Esophagus muscularis mucosa (tissue), 4 donors: ENCODE results near the gene UNKL. TPM values are rescaled to one million over a fixed set of nuclear protein-coding genes. Genes with fewer than 3 reads are reported as not detected.

Source experiments
- DNase-seq: peaks from one replicate; pipeline ENCODE4 v3.0.0-alpha.2; 2017; ENCODE audit errors: extremely low spot score
- H3K27ac ChIP-seq, 4 donors: fragments of 200-600 bp; sonication (generic); replicated peaks in 1 of 4; 1 replicate in 3 of 4; 2 replicates in 1 of 4; pipeline ENCODE4 v1.5.1; 2016 to 2019; ENCODE audit warnings: mild to moderate bottlenecking in 1 of 4
- H3K27me3 ChIP-seq, 4 donors: fragments of 200-600 bp; sonication (generic); one replicate each; pipeline versions ENCODE4 v1.5.1 to v1.6.0; 2016 to 2019
- H3K36me3 ChIP-seq, 4 donors: fragments of 200-600 bp; sonication (generic); one replicate each; pipeline ENCODE4 v1.5.1; 2016 to 2019
- H3K4me1 ChIP-seq, 4 donors: fragments of 200-600 bp; sonication (generic); one replicate each; pipeline ENCODE4 v1.5.1; 2016 to 2019
- H3K4me3 ChIP-seq, 4 donors: fragments of 200-600 bp; sonication (generic); 1 replicate in 2 of 4; 2 replicates in 2 of 4; pipeline ENCODE4 v1.5.1; 2016 to 2019; ENCODE audit warnings: mild to moderate bottlenecking in 4 of 4, moderate library complexity in 1 of 4
- H3K9me3 ChIP-seq, 4 donors: fragments of 200-600 bp; sonication (generic); 1 replicate in 3 of 4; 2 replicates in 1 of 4; pipeline ENCODE4 v1.5.1; 2016 to 2019
- EP300 ChIP-seq: sonication (generic); formaldehyde crosslinking; IDR thresholded peaks from one replicate; pipeline ENCODE4 v1.6.1; 2017; ENCODE audit warnings: antibody characterized with exemption
- POLR2A ChIP-seq: fragments of 450-650 bp; IDR thresholded peaks from one replicate; pipeline ENCODE4 v1.6.1; 2017; ENCODE audit warnings: antibody characterized with exemption, moderate library complexity, mild to moderate bottlenecking, low read depth
- POLR2AphosphoS5 ChIP-seq, 2 donors: sonication (generic); formaldehyde crosslinking; IDR thresholded peaks; one replicate each; pipeline ENCODE4 v1.6.1; 2017; ENCODE audit warnings: antibody characterized with exemption in 2 of 2
- WGBS: methylation state at CpG from one replicate; pipeline ENCODE4 v1.1.5; 2018; 5-methylcytosine and 5-hydroxymethylcytosine counted together
- intact Hi-C: fragments of 100-400 bp; cut with DNase I; formaldehyde crosslinking; loops from one replicate; pipeline ENCODE4 v1.15.1; 2023
- total RNA-seq, 4 donors: library from RNA; depleted of rRNA; stranded (reverse); fragments of >200 nt; gene quantifications; one replicate each; pipeline versions ENCODE4 v1.1.0 to v1.2.1, GENCODE V29; 2016
- TF ChIP-seq, protein P1 (sequence below), 3 experiments: fragments of 200-600 bp in 2 of 3; fragments of 450-650 bp in 1 of 3; sonication (generic) in 2 of 3; IDR thresholded peaks; one replicate each; pipeline ENCODE4 v1.5.1; 2017 to 2019; ENCODE audit warnings: antibody characterized with exemption in 3 of 3, mild to moderate bottlenecking in 2 of 3, moderate library complexity in 1 of 3

The UNKL gene
- total RNA-seq, 4 donors from 2014 or later = 9.3 to 23.7 (median 16.5) TPM

- H3K27ac ChIP-seq = no peak overlapping the region
- H3K27me3 ChIP-seq = peaks cover 0 to 20% (median 0%) of the 10 kb centered on the region in 4 donors
- WGBS = 60% methylated on average over 3 of the region's 11 CpGs
- no peak for DNase-seq
- H3K36me3 ChIP-seq = peaks cover 16 to 31% (median 29%) of the 10 kb centered on the region in 4 donors
- H3K4me3 ChIP-seq = no peak overlapping the region
- H3K9me3 ChIP-seq = no peaks in the 10 kb centered on the region
- TF ChIP-seq, protein P1, sequence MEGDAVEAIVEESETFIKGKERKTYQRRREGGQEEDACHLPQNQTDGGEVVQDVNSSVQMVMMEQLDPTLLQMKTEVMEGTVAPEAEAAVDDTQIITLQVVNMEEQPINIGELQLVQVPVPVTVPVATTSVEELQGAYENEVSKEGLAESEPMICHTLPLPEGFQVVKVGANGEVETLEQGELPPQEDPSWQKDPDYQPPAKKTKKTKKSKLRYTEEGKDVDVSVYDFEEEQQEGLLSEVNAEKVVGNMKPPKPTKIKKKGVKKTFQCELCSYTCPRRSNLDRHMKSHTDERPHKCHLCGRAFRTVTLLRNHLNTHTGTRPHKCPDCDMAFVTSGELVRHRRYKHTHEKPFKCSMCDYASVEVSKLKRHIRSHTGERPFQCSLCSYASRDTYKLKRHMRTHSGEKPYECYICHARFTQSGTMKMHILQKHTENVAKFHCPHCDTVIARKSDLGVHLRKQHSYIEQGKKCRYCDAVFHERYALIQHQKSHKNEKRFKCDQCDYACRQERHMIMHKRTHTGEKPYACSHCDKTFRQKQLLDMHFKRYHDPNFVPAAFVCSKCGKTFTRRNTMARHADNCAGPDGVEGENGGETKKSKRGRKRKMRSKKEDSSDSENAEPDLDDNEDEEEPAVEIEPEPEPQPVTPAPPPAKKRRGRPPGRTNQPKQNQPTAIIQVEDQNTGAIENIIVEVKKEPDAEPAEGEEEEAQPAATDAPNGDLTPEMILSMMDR (IDR thresholded peaks at IDR 0.05) = no peak
- no peak for TF ChIP-seq POLR2A
- TF ChIP-seq POLR2AphosphoS5 (IDR thresholded peaks at IDR 0.05) = no peak
- no peak for TF ChIP-seq EP300
- peaks cover 6 to 24% (median 19%) of the 10 kb centered on the region in 4 donors for H3K4me1 ChIP-seq
- intact Hi-C loops = no loop called here
Measured at GRCh38 chr16:1345087-1345486, 69.4 kb downstream of the UNKL start.

GRCh38 chr16:1344499-1344898 is 70.0 kb downstream of the UNKL start:
- peaks cover 0 to 20% (median 0%) of the 10 kb centered on the region in 4 donors for H3K27me3 ChIP-seq
- H3K4me3 ChIP-seq = no peak overlapping the region
- intact Hi-C loops = no loop called here
- peaks cover 11 to 25% (median 23%) of the 10 kb centered on the region in 4 donors for H3K36me3 ChIP-seq
- no peak for DNase-seq
- peaks cover 6 to 19% (median 16%) of the 10 kb centered on the region in 4 donors for H3K4me1 ChIP-seq
- TF ChIP-seq, protein P1 (IDR thresholded peaks at IDR 0.05) = no peak
- TF ChIP-seq POLR2A (no peak), POLR2AphosphoS5 (IDR thresholded peaks at IDR 0.05) (no peak), EP300 (no peak)
- no peaks in the 10 kb centered on the region for H3K9me3 ChIP-seq
- 68% methylated on average over 8 of the region's 14 CpGs for WGBS
- H3K27ac ChIP-seq = no peak overlapping the region

- TF ChIP-seq, protein P1 (IDR thresholded peaks at IDR 0.05) = no peak
- TF ChIP-seq EP300 (no peak), POLR2A (no peak), POLR2AphosphoS5 (IDR thresholded peaks at IDR 0.05) (no peak)
- Histone ChIP-seq H3K36me3 (peaks cover 5 to 16% (median 14%) of the 10 kb centered on the region in 4 donors), H3K27ac (no peak overlapping the region), H3K4me1 (peaks cover 6 to 19% (median 16%) of the 10 kb centered on the region in 4 donors), H3K27me3 (peaks cover 0 to 29% (median 0%) of the 10 kb centered on the region in 4 donors), H3K9me3 (no peaks in the 10 kb centered on the region), H3K4me3 (peak overlapping the region in 3 of 4 donors; percentile 10 to 32 (median 20))
- DNase-seq = no peak
- intact Hi-C loops = no loop called here
- 46% methylated on average over 26 of the region's 44 CpGs for WGBS
Measured at GRCh38 chr16:1343428-1344242, 70.9 kb downstream of the UNKL start.

DNA sequence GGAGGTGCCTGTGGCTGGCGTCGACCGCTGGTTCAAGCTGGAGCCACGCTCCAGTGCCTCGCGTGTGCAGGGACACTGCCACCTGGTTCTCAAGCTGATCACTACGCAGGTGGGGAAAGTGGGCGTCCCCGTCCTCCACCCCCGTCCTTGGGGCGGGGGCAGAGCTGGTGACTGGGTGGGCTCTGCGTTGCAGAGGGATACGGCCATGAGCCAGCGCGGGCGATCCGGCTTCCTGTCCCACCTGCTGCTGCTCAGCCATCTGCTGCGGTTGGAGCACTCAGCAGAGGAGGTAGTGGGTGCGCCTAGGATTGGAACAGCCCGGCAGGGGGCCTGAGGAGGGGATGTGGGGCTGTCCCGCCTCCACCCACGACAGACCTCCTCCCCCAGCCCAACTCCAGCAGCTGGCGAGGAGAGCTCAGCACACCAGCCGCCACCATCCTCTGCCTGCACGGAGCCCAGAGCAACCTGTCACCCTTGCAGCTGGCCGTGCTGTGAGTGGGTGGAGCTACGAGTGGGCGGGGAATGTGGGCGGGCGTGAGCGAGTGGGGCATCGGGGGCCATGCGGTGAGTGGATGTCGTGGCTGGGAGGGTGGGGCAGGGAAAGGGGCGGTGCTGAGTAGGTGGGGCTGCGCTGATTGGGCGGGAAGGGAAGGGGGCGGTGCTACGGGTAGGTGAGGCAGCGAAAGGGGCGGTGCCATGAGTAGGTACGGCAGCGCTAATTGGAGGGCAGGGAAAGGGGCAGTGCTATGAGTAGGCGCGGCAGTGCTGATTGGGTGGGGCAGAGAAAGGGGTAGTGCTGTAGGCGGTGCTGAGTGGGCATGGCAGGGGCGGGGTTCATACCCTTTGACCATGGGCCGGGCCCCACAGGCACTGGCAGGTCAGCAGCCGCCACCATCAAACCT is 71.7 kb downstream of the UNKL start:
- intact Hi-C loops = no loop called here
- peaks cover 0 to 8% (median 6%) of the 10 kb centered on the region in 4 donors for H3K36me3 ChIP-seq
- peak; percentile 98 for DNase-seq
- H3K27ac ChIP-seq = no peak overlapping the region
- H3K4me1 ChIP-seq = peaks cover 6 to 19% (median 16%) of the 10 kb centered on the region in 4 donors
- no peak for TF ChIP-seq POLR2A
- TF ChIP-seq, protein P1 (IDR thresholded peaks at IDR 0.05) = no peak
- no peak for TF ChIP-seq POLR2AphosphoS5 (IDR thresholded peaks at IDR 0.05)
- no peak for TF ChIP-seq EP300
- H3K9me3 ChIP-seq = no peaks in the 10 kb centered on the region
- peak overlapping the region in 3 of 4 donors; percentile 10 to 32 (median 20) for H3K4me3 ChIP-seq
- WGBS = 2% methylated on average over 23 of the region's 49 CpGs
- peaks cover 0 to 36% (median 0%) of the 10 kb centered on the region in 4 donors for H3K27me3 ChIP-seq
